Suppressor macrophage treated with lipopolysaccharide for 4 hours (primary cell): ENCODE results near the gene IGF2BP3.
"Not testable (repeated sequence)": the region's sequence is repeated elsewhere in the genome, so short reads cannot be mapped to it uniquely, and the experiment has no call there.

Source experiments
- DNase-seq: peaks from one replicate; pipeline ENCODE4 v3.0.0-alpha.2; 2020

IGF2BP3 gene

DNA sequence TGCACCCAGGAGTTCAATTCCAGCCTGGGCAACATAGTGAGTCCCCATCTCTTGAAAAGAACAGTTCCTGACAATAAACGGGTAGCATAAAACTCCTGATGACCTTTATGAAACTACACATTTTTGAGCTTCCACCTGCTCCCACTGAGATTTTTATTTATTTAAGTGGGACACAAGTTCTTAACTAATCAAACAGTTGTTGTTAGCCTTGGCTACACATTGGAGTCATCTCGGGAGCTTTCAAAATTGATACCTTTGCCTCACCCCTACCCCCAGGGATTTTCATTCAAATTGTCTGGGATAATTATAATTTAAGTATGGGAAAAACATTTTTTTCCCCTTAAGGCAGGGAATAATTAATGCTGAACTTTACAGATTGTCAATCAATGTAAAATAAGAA, 131.9 kb downstream of the IGF2BP3 start:
- DNase-seq: no peak

DNA sequence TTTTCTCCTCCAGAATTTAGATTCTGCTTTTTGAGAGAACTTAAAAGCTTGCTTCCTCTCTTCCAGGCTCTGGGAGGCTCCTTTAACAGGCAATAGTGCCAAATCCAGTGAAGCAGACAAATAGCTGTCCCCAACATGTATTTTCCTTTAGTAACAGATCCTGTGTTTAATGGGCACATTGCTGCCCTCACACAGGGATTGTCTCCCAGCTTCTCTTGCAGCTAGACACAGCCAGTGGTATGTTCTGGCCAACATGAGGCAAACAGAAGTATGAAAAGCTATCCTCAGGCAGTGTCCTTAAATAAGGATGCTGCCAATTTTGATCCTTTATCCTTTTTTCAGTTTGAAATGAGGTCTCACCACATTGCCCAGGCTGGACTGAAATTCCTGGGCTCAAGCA, 132.9 kb downstream of the IGF2BP3 start:
- no peak for DNase-seq

DNA sequence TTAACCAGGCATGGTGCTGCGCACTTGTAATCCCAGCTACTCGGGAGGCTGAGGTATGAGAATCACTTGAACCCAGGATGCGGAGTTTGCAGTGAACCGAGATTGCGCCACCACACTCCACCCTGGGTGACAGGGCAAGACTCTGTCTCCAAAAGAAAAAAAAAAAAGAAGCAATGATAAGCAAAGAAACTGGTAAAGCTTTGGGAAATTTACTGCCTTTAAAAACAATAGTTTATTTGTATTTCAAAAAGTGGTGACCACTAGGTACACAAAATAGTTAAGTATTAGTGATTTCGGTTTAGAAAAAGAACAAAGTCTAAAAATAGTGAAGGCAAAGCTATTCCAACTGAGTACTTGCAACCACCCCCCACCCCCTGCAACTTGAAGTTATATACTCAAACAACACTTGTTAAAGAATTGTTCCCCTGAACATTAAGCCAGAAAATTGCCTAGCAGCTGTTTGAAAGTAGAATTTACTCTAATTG, 133.4 kb downstream of the IGF2BP3 start:
- no peak for DNase-seq

DNA sequence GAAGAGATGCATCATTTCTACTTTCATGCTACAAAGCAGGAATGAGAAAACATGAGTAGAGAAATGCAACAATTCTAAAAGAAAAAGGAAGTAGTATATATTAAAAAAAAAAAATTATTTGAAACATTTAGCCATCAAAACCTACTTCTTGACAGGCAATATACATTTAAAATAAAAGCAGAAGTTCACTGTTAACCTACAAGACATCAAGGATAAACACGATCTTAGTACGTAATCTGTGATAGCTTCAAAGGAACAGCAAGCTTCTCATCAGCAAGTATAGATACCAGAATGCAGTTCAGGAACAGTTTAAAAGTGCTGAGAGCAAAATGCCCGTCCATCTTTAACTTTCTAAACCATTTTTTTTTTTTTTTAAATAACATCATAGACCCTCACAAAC, 134.2 kb downstream of the IGF2BP3 start:
- DNase-seq: no peak

DNA sequence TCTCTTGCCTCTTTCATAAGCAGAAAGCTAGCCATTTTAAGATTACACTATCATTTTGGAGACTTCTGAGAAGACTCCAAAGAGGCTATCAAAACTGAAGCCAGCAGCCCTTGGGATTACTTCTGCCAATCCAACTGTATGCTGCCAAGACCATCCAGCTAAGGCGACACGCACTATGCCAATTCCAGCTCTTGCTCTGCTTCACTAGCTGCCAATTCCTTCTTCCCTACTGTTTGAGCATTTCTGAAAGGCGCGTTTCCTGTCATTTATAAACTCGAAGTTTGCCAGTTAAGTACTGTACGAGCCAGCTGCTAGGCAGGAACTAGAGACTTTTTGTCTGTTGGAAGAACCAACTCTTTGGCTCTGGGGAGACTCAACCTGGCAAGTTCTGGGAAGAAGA, 134.7 kb downstream of the IGF2BP3 start:
- DNase-seq: no peak

DNA sequence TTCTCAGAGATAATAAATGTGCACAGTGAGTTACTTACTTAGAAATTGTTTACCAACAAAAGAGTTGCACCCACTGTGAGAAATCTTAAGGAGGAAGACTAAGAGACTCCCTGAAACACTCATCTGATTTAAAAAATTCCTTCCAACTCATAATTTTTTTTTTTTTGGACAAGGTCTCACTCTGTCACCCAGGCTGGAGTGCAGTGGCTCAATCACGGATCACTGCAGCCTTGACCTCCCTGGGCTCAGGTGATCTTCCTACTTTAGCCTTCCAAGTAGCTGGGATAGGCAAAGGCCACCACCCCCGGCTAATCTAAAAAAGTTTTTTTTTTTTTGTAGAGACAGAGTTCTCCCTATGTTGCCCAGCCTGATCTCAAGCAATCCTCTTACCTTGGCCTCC, 135.2 kb downstream of the IGF2BP3 start:
- DNase-seq: no peak

DNA sequence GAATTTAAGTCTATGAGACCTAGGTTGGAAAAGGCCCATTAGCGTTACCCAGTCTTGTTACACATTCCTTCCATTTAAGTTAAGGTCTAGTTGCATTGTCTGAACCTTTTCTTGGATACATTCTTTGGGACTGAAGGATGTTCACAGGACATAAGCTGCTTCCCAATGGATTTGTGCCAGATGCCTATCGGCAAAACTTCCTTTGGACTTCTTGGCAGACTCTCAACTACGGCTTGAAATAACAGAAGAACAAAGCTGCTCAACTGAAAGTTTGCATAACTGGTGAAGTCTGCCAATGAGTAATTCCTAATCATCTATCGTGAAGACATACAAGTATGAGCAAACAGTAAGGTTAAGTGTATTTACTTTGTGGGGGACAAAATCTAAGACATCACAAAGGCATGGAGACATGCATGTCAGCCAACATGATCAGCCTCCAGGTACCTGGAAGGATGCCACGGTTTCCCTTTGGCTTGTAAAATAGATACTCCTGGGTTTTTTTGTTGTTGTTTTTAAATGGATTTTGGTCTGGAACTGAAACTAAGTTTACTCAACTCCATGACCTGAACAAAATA, 135.7 kb downstream of the IGF2BP3 start:
- no peak for DNase-seq

DNA sequence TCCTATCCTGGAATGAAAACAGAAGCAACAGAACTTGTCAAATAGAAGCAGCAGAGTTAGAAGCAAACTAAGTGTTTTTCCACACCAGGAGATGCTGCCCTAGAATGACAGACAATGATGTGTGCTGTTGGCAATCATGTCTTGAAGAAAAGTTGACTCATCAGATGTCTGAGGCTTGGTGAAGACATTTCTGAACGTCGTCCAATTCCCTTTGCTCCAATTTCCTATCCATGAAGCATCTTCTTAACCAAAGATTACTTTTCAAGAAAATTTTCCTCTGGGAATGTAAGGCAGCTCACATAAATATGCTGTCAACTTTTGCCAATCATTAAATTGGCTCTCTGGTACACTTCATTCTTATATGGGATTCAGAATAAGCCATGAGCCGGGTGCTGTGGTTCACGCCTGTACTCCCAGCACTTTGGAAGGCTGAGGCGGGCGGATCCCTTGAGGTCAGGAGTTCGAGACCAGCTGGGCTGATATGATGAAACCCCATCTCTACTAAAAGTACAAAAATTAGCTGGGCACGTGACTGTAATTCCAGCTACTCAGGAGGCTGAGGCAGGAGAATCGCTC, 136.5 kb downstream of the IGF2BP3 start:
- no peak for DNase-seq

DNA sequence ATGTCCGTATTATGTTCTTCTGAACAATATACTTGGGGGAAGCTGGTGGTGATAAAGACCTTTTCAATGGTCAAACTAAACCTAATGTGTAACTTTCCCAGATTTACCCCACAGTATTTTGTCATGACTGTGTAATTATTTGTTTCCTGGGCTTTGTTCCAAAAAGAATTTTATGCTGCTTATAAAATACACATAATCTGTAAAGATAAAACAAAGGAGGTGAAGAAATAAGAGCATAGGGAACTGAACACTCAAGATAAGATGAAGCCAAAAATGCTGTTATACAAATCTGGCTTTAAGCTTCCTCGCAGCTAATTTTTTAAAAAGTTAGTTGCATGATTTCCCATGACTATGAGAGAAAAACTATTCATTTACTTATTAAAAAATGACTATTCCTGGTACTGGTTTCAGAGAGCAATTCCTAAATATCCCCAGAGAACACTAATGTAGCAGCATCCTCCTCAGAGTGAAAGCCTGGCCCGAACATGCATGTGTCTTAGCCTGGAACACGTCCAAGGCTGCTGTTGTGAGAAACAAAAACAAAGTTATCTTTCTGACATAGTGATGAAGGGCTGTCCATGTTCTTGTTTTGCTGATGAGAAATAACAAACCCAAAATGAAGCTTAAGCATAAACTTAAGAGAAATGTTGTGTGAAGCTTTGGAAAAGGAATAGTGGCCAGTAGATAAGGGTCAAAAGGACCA, 137.2 kb downstream of the IGF2BP3 start:
- no peak for DNase-seq

DNA sequence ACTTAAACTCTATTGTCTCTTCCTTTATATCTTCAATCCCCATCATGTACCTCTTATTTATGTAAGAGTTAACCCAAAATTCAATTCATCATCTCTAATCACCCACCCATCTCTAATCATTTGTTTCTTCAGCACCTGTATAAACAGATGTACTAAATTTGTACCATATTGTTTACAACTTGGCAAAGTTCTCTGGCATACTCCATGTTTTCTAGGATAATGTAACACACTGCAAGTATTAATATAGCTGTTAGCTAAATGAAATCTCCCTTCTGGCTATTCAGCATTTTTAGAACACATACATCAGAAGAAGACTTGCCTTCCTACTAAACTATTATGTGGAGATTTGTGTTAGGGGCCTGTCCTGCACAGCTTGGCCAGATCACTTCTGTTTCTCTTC, 138.1 kb downstream of the IGF2BP3 start:
- DNase-seq: no peak

DNA sequence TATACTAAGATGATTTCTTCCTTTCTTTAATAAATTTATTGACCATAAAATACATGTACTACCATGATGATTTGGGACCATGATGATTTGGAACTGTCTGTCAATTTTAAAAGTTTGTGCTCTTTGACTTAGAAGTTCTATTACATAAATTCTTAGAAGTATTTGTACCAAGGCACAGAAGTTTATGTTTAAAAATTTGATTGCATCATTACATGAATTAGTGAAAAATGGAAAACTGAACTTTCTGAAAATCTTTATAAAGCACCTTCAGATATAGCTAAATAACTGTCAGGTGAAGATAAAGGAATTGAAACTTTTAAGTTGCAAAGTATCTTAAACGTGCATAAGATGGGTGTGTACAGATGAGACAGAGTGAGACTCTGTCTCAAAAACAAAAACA, 139.2 kb downstream of the IGF2BP3 start:
- no peak for DNase-seq

DNA sequence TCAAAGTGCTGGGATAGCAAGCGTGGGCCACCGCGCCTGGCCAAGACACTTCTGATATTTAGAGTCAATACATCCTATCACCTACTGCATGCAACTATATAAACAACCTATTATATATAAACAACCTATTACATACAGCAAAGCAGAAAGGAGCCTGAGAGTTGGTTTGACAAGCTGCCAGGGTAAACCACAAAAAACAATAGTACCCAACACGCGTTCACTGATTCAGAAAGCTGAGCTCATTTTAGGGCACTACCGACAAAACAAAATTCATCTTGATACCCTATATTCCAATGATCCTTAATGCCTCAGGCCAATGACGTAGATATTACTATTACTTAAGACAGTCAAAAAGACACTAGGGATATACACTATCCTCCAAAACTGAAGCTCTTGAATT, 154.9 kb downstream of the IGF2BP3 start:
- DNase-seq: no peak

DNA sequence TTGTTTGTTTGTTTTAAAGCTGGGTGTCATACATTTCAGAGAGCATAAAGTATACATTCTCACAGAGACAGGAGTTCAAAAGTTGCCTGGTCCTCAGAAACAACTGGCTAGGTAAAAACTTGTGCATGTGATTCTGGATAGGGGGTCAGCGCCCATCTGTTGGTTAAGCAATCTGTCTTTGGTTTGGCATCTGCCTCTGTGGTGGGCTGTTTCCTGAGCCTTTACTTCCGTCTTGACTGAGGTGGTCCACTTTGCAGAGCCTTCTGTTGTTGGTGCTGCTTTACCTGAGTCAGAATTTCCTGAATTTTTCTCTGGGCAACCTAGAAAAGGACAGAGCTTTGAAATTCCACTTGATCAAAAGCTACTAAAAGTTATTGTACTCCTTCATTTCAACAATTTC, 158.2 kb downstream of the IGF2BP3 start:
- DNase-seq: not testable (repeated sequence)

DNA sequence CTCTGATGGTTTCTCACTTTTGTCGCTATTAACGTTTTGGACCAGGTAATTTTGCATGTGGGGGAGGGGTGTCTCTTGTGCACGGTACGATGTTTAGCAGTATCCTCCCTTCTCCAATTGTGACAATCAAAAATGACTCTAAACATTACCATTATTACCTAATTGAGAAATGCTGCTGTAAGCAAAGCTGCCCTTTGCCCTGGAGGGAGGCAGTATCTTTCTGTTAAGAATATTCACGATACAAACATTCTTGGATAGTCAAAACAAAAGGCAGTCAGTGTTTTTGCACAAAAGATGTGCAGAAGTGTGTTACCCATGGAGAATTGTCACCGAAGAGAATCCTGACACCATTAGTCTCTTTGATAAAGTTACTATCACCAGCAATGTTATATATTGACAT, 161.5 kb downstream of the IGF2BP3 start:
- DNase-seq: no peak

DNA sequence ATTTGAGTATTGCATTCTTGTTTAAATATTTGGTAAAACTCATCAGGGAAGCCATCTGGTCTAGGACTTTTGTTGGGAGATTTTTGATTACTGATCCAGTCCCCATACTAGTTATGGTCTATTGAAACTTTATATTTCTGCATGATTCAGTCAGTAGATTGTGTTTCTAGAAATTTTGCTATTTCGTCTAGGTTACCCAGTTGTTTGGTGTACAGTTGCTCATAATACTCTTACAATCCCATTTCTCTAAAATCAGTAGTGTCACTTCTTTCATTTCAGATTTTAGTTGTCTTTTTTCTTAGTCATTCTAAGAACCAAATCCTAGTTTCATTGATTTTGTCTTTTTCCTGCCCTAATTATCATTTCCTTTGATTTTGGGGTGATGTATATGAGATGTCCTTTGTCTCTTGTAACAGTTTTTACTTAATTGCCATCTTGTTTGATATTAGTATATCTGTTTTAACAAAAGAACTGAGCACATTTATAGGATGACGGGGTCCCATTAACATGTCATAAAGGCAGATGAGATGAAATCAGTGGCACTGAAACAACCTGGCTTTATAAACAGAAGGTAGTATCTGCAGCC, 163.3 kb downstream of the IGF2BP3 start:
- DNase-seq: no peak

DNA sequence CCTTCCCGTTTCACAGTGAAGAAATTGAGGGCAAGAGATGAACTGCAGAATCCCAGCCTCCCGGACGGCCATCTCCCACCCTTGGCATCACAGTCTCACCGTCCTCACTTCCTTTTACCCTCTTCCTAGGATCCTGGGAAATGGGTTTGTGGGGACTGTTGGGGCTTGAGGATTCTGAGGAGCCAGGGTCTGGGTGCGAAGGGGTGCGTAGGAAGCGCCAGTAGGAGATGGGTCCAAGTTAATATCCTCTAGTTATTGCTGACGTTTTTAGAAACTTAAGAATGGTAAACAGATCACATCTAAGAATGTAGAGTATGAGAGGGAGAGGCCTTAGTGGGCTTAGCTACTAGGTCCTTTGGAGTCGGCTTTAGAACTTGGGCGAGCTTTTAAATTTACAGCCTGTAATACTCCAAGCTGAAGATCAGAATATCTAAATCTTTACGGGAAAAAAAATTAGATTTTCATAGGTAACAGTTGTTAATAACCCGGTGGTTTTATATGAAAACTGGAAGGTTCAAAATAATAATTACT, 170.5 kb downstream of the IGF2BP3 start:
- peak; percentile 17 for DNase-seq

DNA sequence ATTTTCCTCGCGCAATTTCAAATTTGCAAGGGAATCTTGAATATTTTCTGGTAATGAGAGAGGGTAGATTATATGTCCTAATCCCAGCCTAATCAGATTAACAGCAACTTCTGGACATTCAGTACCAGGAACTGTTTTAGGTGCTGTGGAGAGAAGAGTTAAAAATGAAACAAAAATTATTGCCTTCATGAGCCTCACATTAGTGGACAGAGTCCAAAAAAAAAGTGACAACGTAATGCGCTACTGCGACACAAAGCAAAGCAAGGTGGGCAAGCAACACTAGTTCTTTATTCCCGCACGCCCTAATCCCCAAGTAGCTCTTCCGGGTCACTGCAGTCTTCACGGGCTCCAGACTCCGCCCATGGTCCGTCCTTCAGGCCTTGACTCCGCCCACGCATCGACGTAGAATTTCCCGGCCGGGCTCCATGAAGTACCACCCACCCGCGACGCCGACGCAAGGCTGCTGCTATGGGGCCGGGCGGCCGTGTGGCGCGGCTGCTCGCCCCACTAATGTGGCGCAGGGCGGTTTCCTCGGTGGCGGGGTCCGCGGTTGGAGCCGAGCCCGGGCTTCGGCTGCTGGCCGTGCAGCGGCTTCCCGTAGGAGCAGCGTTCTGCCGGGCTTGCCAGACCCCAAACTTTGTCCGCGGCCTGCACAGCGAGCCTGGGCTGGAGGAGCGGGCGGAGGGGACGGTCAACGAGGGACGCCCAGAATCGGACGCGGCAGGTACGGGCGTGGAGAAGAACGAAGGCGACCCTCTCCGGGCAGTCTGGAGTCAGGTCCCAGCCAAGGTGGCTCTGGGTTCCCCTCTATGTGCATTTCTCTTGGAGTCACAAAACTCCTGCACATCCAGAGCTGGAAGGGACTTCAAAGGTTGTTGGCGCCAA, 171.2 kb downstream of the IGF2BP3 start, which contains the start of gene MALSU1:
TSS of gene MALSU1 (plus strand) at position 455 of the 885 bp plus-strand sequence. CDS start at position 469, 14 bp downstream.
- DNase-seq: peak; percentile 99

DNA sequence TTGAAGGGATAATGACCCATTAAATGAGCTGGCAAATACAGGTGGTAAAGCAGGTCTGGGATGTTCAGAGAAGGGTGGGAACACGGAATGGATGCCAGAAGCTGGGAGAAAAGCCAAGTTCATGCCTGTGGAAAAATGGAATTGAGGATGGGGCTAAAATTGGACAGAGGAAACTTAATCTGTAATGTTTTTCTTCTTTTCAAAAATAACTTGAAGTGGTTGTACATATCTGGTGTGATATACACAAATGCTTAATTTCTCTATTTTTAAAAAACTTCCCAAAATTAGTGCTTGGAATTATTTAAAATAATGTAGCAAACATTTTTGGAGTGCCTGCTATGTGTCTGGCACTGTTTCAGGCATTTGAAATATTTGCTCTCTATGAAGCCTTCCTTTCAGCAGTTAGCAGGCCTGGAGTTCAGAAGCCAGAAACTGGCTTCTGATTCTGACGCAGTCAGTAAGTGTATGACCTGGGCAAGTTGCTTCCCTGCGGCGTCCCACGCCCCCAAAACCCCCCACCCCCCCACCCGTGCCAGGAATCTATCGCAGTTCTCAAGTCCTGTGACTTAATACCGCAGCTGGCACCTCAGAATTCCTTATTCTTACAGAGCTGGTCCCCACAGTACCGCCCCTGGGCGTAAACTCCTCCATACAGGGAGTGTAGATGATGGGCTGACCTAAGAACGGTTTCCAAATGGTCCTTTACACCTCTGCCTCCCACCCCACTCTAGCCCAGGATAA, 172.0 kb downstream of the IGF2BP3 start:
- DNase-seq: no peak

DNA sequence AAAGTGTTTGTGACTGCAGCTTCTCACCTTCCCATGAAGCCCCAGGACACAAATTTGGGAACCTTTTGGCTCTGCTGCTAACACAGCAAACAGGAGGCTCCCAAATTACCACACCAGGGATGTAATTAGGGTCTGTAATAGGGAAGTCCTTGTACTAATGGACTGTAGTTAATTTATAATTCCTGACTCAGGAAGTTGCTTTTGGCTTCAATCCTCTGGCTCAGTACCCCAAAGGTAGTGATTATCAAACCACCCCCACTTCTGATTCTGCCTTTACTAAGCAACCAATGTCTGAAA, 174.9 kb downstream of the IGF2BP3 start:
- no peak for DNase-seq

DNA sequence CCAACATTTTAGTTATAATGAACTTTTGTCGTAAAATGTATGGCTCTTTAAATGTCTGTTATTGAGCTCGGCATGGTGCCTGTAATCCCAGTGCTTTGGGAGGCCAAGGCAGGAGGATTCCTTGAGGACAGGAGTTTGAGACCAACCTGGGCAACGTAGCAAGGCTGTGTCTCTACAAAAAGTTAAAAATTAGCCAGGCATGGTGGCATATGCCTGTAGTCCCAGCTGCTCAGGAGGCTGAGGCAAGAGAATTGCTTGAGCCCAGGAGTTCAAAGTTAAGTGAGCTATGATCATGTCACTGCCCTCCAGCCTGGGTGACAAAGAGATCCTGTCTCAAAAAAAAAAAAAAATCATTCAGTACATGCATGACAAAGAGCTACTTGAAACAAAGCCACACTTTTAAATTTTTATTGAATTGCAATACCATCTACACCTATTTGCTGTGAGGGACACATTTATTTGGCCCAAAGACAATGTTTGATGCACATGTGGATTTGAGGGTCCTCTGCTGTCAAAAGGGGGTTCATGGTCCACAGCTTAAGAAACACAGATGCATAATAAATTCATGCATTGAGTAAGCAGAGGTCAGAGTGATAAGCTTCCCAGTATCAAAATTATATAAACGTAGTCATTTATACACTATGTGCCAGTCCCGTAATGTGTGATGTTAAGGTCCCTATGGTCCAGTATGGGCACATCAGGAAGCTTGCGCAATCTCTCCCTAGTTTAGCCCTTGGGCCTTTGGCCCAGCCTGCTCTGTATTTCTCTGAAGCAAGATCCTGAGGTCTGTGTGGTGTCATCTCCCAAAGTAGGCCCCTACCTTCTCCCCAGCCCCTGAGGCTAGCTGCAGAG, 175.5 kb downstream of the IGF2BP3 start:
- DNase-seq: peak; percentile 25

DNA sequence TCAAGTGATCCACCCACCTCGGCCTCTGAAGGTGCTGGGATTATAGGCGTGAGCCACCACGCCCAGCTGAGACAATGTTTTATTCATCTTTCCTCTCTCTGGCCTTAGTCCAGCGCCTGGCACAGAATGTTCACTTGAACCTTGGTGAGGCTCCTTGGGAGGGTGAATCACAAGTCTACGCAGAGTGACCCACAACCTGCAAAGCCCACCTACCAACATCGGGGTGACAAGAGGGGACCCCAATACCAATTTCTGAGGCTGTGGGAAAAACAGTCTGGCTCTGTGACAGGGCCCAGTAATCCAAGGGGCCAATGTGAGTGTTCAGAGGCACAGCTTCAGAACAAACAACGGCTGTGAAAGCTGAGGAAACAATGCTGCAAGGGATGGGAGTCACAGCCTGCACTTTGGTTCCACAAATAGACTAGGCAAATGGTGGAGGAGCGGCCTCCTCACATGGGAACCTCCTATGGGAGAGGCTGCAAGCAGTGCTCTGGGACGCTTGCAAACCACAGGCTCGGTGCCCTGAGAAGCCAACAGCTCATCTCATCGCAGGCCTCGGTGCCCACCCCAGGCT, 176.7 kb downstream of the IGF2BP3 start:
- no peak for DNase-seq
